ENCODE data around the gene TEX10. TPM values are rescaled to one million over a fixed set of nuclear protein-coding genes. Genes with fewer than 3 reads are reported as not detected.

TEX10 gene
- total and polyA plus RNA-seq, 2 donors (not counting 3 experiments of a cell fraction or from before 2014, with no cell fraction given): 13.6 to 21.2 TPM

DNA sequence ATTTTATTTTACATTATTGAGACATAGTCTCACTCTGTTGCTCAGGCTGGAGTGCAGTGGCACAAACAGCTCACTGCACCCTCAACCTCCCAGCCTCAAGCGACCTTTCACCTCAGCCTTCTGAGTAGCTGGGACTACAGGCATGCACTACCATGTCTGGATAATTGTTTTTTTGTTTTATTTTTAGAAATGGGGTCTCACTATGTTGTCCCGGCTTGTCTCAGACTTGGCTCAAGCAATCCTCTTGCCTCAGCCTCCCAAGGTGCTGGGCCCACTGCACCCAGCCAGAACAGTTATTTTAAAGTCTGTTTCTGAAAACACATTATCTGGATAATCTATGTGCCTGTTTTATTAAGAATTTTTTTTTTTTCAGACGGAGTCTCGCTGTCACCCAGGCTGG is 62.0 kb downstream of the TEX10 start:
- Histone ChIP-seq H3K9me3 (replicated peaks; ENCODE audit: control insufficient read depth, insufficient read depth, low read length) (no peaks in the 10 kb centered on the region), H4K20me1 (replicated peaks; ENCODE audit: control insufficient read depth, extremely low read depth, insufficient read depth, low read length) (no peaks in the 10 kb centered on the region), H3K27me3 (ENCODE audit: control insufficient read depth in 2 of 2, insufficient read depth in 2 of 2, low read length in 2 of 2) (no peaks in the 10 kb centered on the region), H3K79me2 (ENCODE audit: control insufficient read depth, insufficient read depth, low read length) (no peaks in the 10 kb centered on the region), H3K27ac (ENCODE audit: insufficient read depth, low read depth, low read length) (no peak overlapping the region), H2AFZ (ENCODE audit: low read depth, low read length) (no peak overlapping the region), H3K4me2 (ENCODE audit: insufficient read depth, low read length) (no peak overlapping the region), H3K4me1 (ENCODE audit: control insufficient read depth, extremely low read depth, insufficient read depth, low read length) (no peaks in the 10 kb centered on the region), H3K4me3 (replicated peaks in 1 of 3; ENCODE audit: insufficient read depth in 1 of 3, low read depth in 1 of 3, low read length in 3 of 3) (no peak overlapping the region), H3K36me3 (ENCODE audit: control insufficient read depth in 2 of 2, extremely low read depth in 1 of 2, insufficient read depth in 2 of 2, low read length in 2 of 2) (peaks cover under 1 to 9% of the 10 kb centered on the region in 2 experiments), H3K9me1 (replicated peaks; ENCODE audit: control insufficient read depth, extremely low read depth, insufficient read depth, low read length) (no peaks in the 10 kb centered on the region), H3K9ac (replicated peaks; ENCODE audit: extremely low read depth, insufficient read depth, low read length) (no peak overlapping the region)
- dilution Hi-C loops (cut with MboI; ENCODE audit: extremely low pct_ligation_motif_present, low sequenced_read_pairs): no loop called here
- CTCF ChIA-PET: interaction anchor here (1.0 to 1.1 kb wide), 2 partner anchors 10 to 34 kb away, joined by 3 to 4 read pairs; no protein-coding TSS in a partner anchor
- DNase-seq (ENCODE audit: low read depth, low spot score) (no peak), FAIRE-seq (no peak)
- POLR2A ChIA-PET: no interaction called here
- TF ChIP-seq EZH2 (IDR thresholded peaks at IDR 0.05; ENCODE audit: borderline replicate concordance, low read depth, low read length, severe bottlenecking) (no peak), POLR2A (IDR thresholded peaks at IDR 0.05; ENCODE audit: low read depth, low read length) (no peak), JUN (IDR thresholded peaks at IDR 0.05; ENCODE audit: borderline replicate concordance, insufficient read depth, insufficient read length, low read depth) (no peak), FOS (IDR thresholded peaks at IDR 0.05; ENCODE audit: borderline replicate concordance, insufficient read depth, low read length) (no peak), POLR2AphosphoS5 (IDR thresholded peaks at IDR 0.05; ENCODE audit: insufficient read depth, low read depth, low read length) (no peak), MYC (IDR thresholded peaks at IDR 0.05; ENCODE audit: low read depth, low read length) (no peak), GATA2 (IDR thresholded peaks at IDR 0.05; ENCODE audit: insufficient read depth, insufficient read length, low read depth, low read length) (no peak)
- TF ChIP-seq, protein P1, sequence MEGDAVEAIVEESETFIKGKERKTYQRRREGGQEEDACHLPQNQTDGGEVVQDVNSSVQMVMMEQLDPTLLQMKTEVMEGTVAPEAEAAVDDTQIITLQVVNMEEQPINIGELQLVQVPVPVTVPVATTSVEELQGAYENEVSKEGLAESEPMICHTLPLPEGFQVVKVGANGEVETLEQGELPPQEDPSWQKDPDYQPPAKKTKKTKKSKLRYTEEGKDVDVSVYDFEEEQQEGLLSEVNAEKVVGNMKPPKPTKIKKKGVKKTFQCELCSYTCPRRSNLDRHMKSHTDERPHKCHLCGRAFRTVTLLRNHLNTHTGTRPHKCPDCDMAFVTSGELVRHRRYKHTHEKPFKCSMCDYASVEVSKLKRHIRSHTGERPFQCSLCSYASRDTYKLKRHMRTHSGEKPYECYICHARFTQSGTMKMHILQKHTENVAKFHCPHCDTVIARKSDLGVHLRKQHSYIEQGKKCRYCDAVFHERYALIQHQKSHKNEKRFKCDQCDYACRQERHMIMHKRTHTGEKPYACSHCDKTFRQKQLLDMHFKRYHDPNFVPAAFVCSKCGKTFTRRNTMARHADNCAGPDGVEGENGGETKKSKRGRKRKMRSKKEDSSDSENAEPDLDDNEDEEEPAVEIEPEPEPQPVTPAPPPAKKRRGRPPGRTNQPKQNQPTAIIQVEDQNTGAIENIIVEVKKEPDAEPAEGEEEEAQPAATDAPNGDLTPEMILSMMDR (IDR thresholded peaks at IDR 0.05; ENCODE audit: extremely low read depth in 1 of 2, insufficient read depth in 1 of 2, low read depth in 1 of 2, low read length in 2 of 2): no peak
- TF ChIP-seq, protein P2, sequence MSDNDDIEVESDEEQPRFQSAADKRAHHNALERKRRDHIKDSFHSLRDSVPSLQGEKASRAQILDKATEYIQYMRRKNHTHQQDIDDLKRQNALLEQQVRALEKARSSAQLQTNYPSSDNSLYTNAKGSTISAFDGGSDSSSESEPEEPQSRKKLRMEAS (IDR thresholded peaks at IDR 0.05; ENCODE audit: insufficient read depth, insufficient read length): no peak
- intact Hi-C loops (cut with micrococcal nuclease): no loop called here
- no TSS peak for BruUV-seq (replicated peaks)
